Measurements from ENCODE around the gene PKMYT1. TPM values are rescaled to one million over a fixed set of nuclear protein-coding genes. Genes with fewer than 3 reads are reported as not detected.

PKMYT1 gene
- total RNA-seq, 2 experiments from 2014 or later, result 0.47 to 0.60 TPM

DNA sequence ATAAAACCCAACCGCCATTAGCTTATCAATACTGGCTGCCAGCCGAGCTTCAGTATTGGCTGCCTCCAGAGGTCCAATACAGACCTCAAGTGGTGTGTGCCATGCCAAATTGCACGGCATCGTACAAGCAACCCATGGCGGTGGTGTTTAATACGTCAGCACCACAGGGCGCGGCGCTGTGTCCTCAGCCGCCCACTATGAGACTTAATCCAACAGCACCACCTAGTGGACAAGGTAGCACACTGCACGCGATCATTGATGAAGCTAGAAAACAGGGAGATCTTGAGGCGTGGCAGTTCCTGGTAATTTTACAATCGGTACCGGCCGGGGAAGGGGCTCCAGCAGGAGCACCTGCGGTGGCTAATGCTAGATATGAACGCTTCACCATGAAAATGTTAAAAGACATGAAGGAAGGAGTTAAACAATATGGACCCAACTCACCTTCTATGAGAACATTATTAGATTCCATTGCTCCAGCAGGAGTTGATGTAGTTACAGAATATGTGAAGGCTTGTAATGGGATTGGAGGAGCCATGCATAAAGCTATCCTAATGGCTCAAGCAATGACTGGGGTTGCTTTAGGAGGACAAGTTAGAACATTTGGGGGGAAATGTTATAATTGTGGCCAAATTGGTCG, 53.1 kb downstream of the PKMYT1 start:
- no peak overlapping the region for H3K4me3 ChIP-seq (ENCODE audit: low read length)
- intact Hi-C loops (cut with DNase I, micrococcal nuclease), result loop anchor here (1.0 to 2.0 kb wide), 4 partner anchors 22 to 88 kb away; no protein-coding TSS in a partner anchor

DNA sequence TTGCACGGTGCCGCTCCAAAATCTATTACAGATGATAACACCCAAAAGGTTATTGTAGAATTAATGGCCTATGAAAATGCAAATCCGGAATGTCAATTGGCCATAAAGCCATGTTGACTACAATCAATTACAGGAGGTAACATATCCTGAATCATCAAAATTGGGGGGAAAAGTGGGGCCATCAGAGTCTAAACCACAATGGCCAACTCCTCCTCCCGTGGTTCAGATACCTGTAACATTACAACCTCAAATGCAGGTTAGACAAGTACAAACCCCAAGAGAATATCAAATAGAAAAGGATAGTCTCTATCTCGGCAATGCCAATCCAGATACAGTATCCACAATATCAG, 53.6 kb downstream of the PKMYT1 start:
- ATAC-seq (ENCODE audit: poor library complexity) (no peak), DNase-seq (no peak)
- peaks cover 28% of the 10 kb centered on the region for H3K36me3 Mint-ChIP-seq (ENCODE audit: low read depth)
- intact Hi-C loops (cut with DNase I, micrococcal nuclease), result loop anchor here (2.0 kb wide), 2 partner anchors 22 to 52 kb away; no protein-coding TSS in a partner anchor
- H3K4me1 ChIP-seq (ENCODE audit: insufficient read depth, low read length), result peaks cover 12% of the 10 kb centered on the region
- H3K27me3 Mint-ChIP-seq, result no peaks in the 10 kb centered on the region
- POLR2A ChIA-PET, result interaction anchor here (1.0 to 1.6 kb wide), 4 partner anchors 15 to 96 kb away, joined by 3 to 7 read pairs (median 4); partner anchors contain the start of genes FLYWCH1 and FLYWCH2
- H3K9me3 ChIP-seq (ENCODE audit: control insufficient read depth in 1 of 2, insufficient read depth in 1 of 2, low read length in 2 of 2), result no peaks in the 10 kb centered on the region
- CTCF ChIA-PET, result interaction anchor here (0.9 to 1.8 kb wide), 8 partner anchors 10 to 88 kb away, joined by 3 to 20 read pairs (median 7); partner anchors contain the start of genes FLYWCH1 and FLYWCH2
- H3K27ac ChIP-seq (ENCODE audit: low read depth in 1 of 2, low read length in 2 of 2), result no peak overlapping the region
- H3K4me1 Mint-ChIP-seq (ENCODE audit: low read depth), result peaks cover 13% of the 10 kb centered on the region
- no peaks in the 10 kb centered on the region for H3K9me3 Mint-ChIP-seq
- H3K27me3 ChIP-seq (ENCODE audit: control insufficient read depth in 1 of 2, insufficient read depth in 2 of 2, low read length in 2 of 2), result no peaks in the 10 kb centered on the region
- H3K27ac Mint-ChIP-seq, result peak overlapping the region; percentile 41
- peaks cover 29% of the 10 kb centered on the region for H3K36me3 ChIP-seq (ENCODE audit: insufficient read depth, low read length)
- no peak overlapping the region for H3K4me3 Mint-ChIP-seq
- H3K4me3 ChIP-seq (ENCODE audit: low read length), result no peak overlapping the region
- TF ChIP-seq, protein P1, sequence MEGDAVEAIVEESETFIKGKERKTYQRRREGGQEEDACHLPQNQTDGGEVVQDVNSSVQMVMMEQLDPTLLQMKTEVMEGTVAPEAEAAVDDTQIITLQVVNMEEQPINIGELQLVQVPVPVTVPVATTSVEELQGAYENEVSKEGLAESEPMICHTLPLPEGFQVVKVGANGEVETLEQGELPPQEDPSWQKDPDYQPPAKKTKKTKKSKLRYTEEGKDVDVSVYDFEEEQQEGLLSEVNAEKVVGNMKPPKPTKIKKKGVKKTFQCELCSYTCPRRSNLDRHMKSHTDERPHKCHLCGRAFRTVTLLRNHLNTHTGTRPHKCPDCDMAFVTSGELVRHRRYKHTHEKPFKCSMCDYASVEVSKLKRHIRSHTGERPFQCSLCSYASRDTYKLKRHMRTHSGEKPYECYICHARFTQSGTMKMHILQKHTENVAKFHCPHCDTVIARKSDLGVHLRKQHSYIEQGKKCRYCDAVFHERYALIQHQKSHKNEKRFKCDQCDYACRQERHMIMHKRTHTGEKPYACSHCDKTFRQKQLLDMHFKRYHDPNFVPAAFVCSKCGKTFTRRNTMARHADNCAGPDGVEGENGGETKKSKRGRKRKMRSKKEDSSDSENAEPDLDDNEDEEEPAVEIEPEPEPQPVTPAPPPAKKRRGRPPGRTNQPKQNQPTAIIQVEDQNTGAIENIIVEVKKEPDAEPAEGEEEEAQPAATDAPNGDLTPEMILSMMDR (IDR thresholded peaks at IDR 0.05), result no peak

More for the DNA sequence above, 53.1 kb downstream of the PKMYT1 start:
- Histone ChIP-seq H3K4me1 (ENCODE audit: insufficient read depth, low read length) (peaks cover 12% of the 10 kb centered on the region), H3K36me3 (ENCODE audit: insufficient read depth, low read length) (peaks cover 27% of the 10 kb centered on the region), H3K9me3 (ENCODE audit: control insufficient read depth in 1 of 2, insufficient read depth in 1 of 2, low read length in 2 of 2) (no peaks in the 10 kb centered on the region), H3K27ac (ENCODE audit: low read depth in 1 of 2, low read length in 2 of 2) (no peak overlapping the region), H3K27me3 (ENCODE audit: control insufficient read depth in 1 of 2, insufficient read depth in 2 of 2, low read length in 2 of 2) (no peaks in the 10 kb centered on the region)
- Mint-ChIP-seq H3K4me3 (no peak overlapping the region), H3K4me1 (ENCODE audit: low read depth) (peaks cover 13% of the 10 kb centered on the region), H3K9me3 (no peaks in the 10 kb centered on the region), H3K27ac (peak overlapping the region; percentile 41), H3K36me3 (ENCODE audit: low read depth) (peaks cover 24% of the 10 kb centered on the region), H3K27me3 (no peaks in the 10 kb centered on the region)
- ATAC-seq (ENCODE audit: poor library complexity) (peak; percentile 100), DNase-seq (peak; percentile 75 to 95 (median 84))
- TF ChIP-seq, protein P1 (IDR thresholded peaks at IDR 0.05), result peak; percentile 95
- POLR2A ChIA-PET, result interaction anchor here (1.0 to 1.6 kb wide), 4 partner anchors 16 to 95 kb away, joined by 3 to 7 read pairs (median 4); partner anchors contain the start of genes FLYWCH1 and FLYWCH2
- CTCF ChIA-PET, result interaction anchor here (0.5 to 1.8 kb wide), 17 partner anchors 10 to 1487 kb away, joined by 3 to 20 read pairs (median 4); partner anchors contain the start of genes ELOB, FLYWCH1 and FLYWCH2

DNA sequence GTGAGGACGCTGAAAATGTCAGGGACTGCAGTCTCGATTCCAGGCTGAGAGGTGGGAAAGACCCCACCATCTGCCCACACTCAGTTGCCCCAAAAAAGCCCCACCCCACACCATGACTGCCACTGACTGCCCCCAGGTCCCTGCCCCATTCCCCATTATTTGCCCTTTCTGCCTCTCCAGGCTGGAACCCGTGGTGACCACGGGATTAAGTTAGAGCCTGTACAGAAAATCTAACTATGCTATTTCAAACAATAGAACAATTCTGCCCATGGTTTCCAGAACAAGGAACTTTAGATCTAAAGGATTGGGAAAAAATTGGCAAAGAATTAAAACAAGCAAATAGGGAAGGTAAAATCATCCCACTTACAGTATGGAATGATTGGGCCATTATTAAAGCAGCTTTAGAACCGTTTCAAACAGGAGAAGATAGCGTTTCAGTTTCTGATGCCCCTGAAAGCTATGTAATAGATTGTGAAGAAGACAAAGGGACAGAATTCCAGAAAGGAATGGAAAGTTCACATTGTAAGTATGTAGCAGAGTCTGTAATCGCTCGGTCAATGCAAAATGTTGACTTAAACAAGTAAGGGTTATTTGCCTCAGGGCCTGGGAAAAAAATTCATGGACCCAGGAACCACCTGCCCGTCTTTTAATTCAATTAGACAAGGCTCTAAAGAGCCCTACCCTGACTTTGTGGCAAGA, 54.1 kb downstream of the PKMYT1 start:
- TF ChIP-seq, protein P1 (IDR thresholded peaks at IDR 0.05), result no peak

More for the DNA sequence above, 54.1 kb downstream of the PKMYT1 start:
- intact Hi-C loops (cut with DNase I, micrococcal nuclease), result loop anchor here (2.0 kb wide), 2 partner anchors 21 to 51 kb away; no protein-coding TSS in a partner anchor
- ChIA-PET POLR2A (interaction anchor here (1.2 to 1.6 kb wide), 2 partner anchors 15 to 43 kb away, joined by 4 to 7 read pairs; partner anchors contain the start of genes FLYWCH1 and FLYWCH2), CTCF (interaction anchor here (1.2 to 1.8 kb wide), 7 partner anchors 9 to 87 kb away, joined by 3 to 20 read pairs (median 8); partner anchors contain the start of genes FLYWCH1 and FLYWCH2)
- Histone ChIP-seq H3K4me3 (ENCODE audit: low read length) (no peak overlapping the region), H3K36me3 (ENCODE audit: insufficient read depth, low read length) (peaks cover 24% of the 10 kb centered on the region), H3K4me1 (ENCODE audit: insufficient read depth, low read length) (peaks cover 12% of the 10 kb centered on the region), H3K27me3 (ENCODE audit: control insufficient read depth in 1 of 2, insufficient read depth in 2 of 2, low read length in 2 of 2) (no peaks in the 10 kb centered on the region), H3K27ac (ENCODE audit: low read depth in 1 of 2, low read length in 2 of 2) (no peak overlapping the region), H3K9me3 (ENCODE audit: control insufficient read depth in 1 of 2, insufficient read depth in 1 of 2, low read length in 2 of 2) (no peaks in the 10 kb centered on the region)
- no peak overlapping the region for H3K4me3 Mint-ChIP-seq
- peak overlapping the region; percentile 41 for H3K27ac Mint-ChIP-seq
- ATAC-seq (ENCODE audit: poor library complexity) (no peak), DNase-seq (no peak)
- H3K36me3 Mint-ChIP-seq (ENCODE audit: low read depth), result peaks cover 28% of the 10 kb centered on the region
- H3K9me3 Mint-ChIP-seq, result no peaks in the 10 kb centered on the region
- peaks cover 13% of the 10 kb centered on the region for H3K4me1 Mint-ChIP-seq (ENCODE audit: low read depth)
- no peaks in the 10 kb centered on the region for H3K27me3 Mint-ChIP-seq
